Naive thymus-derived CD4-positive, alpha-beta T cell (primary cell): ENCODE data around the gene TBC1D2. TPM values are rescaled to one million over a fixed set of nuclear protein-coding genes. Genes with fewer than 3 reads are reported as not detected.

Experiments used
- ATAC-seq: fragments of 150-1000 bp; cut with Tn5 transposase; 2 replicates; pipeline ENCODE4 v1.10.0; 2021; ENCODE audit warnings: mild to moderate bottlenecking, moderate library complexity
- CTCF ChIA-PET: fragments of 350-600 bp; sonication (Branson Sonifier 250); formaldehyde crosslinking; loops from one replicate; lab custom pipeline; 2021; ENCODE audit warnings: antibody characterized with exemption; lab: Charles Lee
- POLR2A ChIA-PET: fragments of 350-600 bp; sonication (Branson Sonifier 250); formaldehyde crosslinking; loops from one replicate; lab custom pipeline; 2021; ENCODE audit warnings: antibody characterized with exemption, inconsistent platforms; lab: Charles Lee
- DNase-seq, 9 donors: peaks; one replicate each; pipeline versions ENCODE4 v3.0.0 to v3.0.0-alpha.2; 2020 to 2022; ENCODE audit warnings: mixed read lengths in 1 of 9
- H3K27ac ChIP-seq: one replicate; pipeline ENCODE4 v1.7.0; 2013; ENCODE audit warnings: mild to moderate bottlenecking, low read depth, low read length, moderate library complexity
- H3K27me3 ChIP-seq, 2 donors: one replicate each; pipeline ENCODE4 v1.7.0; 2013; ENCODE audit warnings: low read length in 2 of 2, mild to moderate bottlenecking in 2 of 2, moderate library complexity in 2 of 2; ENCODE audit not compliant: control insufficient read depth in 2 of 2, insufficient read depth in 2 of 2
- H3K36me3 ChIP-seq, 3 experiments: 1 replicate in 2 of 3; 2 replicates in 1 of 3; pipeline ENCODE4 v1.7.0; 2013; ENCODE audit warnings: low read length in 3 of 3, mild to moderate bottlenecking in 3 of 3, moderate library complexity in 1 of 3; ENCODE audit not compliant: insufficient read depth in 3 of 3, control insufficient read depth in 2 of 3
- H3K4me1 ChIP-seq, 2 donors: one replicate each; pipeline ENCODE4 v1.7.0; 2013; ENCODE audit warnings: low read length in 2 of 2, mild to moderate bottlenecking in 2 of 2, moderate library complexity in 1 of 2; ENCODE audit not compliant: control insufficient read depth in 2 of 2, insufficient read depth in 2 of 2
- H3K4me3 ChIP-seq: 2 replicates; pipeline ENCODE4 v1.7.0; 2013; ENCODE audit warnings: mild to moderate bottlenecking, low read length
- H3K9me3 ChIP-seq, 3 experiments: 1 replicate in 2 of 3; 2 replicates in 1 of 3; pipeline ENCODE4 v1.7.0; 2013; ENCODE audit warnings: low read length in 3 of 3; ENCODE audit not compliant: control insufficient read depth in 2 of 3
- H3K27ac Mint-ChIP-seq, 9 donors: one replicate each; pipeline ENCODE4 v1.8.0; 2020 to 2022; ENCODE audit warnings: mixed read lengths in 9 of 9, mild to moderate bottlenecking in 8 of 9, moderate library complexity in 5 of 9, inconsistent platforms in 2 of 9
- H3K27me3 Mint-ChIP-seq, 5 donors: one replicate each; pipeline ENCODE4 v1.8.0; 2021 to 2022; ENCODE audit warnings: mixed read lengths in 5 of 5, mild to moderate bottlenecking in 1 of 5
- H3K36me3 Mint-ChIP-seq, 5 donors: one replicate each; pipeline ENCODE4 v1.8.0; 2020 to 2022; ENCODE audit warnings: mixed read lengths in 5 of 5, mild to moderate bottlenecking in 3 of 5, inconsistent platforms in 1 of 5
- H3K4me1 Mint-ChIP-seq, 7 donors: one replicate each; pipeline ENCODE4 v1.8.0; 2020 to 2022; ENCODE audit warnings: mixed read lengths in 7 of 7, mild to moderate bottlenecking in 3 of 7, inconsistent platforms in 1 of 7
- H3K4me3 Mint-ChIP-seq, 10 donors: one replicate each; pipeline ENCODE4 v1.8.0; 2020 to 2022; ENCODE audit warnings: mild to moderate bottlenecking in 10 of 10, mixed read lengths in 10 of 10, moderate library complexity in 6 of 10, inconsistent platforms in 2 of 10
- H3K9me3 Mint-ChIP-seq, 11 donors: one replicate each; pipeline ENCODE4 v1.8.0; 2020 to 2022; ENCODE audit warnings: mixed read lengths in 11 of 11, mild to moderate bottlenecking in 4 of 11, inconsistent platforms in 1 of 11, moderate library complexity in 1 of 11
- intact Hi-C, 2 donors: fragments of 100-400 bp; cut with micrococcal nuclease; formaldehyde crosslinking; loops; one replicate each; pipeline ENCODE4 v1.15.1; 2023
- polyA plus RNA-seq, 2 donors: library from polyadenylated mRNA; unstranded; fragments of 300-500 nt; fragmentation: Illumina TruSeq; gene quantifications; one replicate each; pipeline ENCODE4 v1.2.3, GENCODE V29; 2021
- total RNA-seq, 6 experiments: library from RNA in 5 of 6; stranded (reverse) in 5 of 6; gene quantifications; 1 replicate in 5 of 6; 2 replicates in 1 of 6; pipeline ENCODE4 v1.2.3 and lab custom pipeline; 2021 to 2026

Gene TBC1D2
- total and polyA plus RNA-seq, 7 experiments from 2014 or later = 3.3 to 16.6 (median 8.8) TPM

DNA sequence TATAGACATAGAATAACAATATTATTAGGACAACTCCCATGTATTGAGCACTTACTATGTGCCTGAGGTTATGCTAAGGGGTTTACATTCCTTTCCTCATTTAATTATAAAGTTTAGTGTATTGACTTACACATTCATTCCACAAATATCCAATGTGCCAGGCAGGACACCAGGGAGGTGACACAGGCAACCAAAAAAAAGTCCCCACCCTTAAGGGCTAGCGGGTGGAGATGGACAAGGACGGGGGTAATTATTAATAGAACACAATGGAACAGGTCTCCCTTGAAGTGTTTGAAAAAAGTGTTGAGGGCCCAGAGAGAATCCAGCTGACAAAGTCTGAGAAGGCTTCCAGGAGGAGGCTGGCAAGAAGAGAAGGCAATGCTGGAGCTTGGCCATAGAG is 5.7 kb downstream of the TBC1D2 start:
- no peak overlapping the region for H3K27ac ChIP-seq
- CTCF ChIA-PET = no interaction called here
- H3K4me1 Mint-ChIP-seq = peaks cover 34 to 59% (median 45%) of the 10 kb centered on the region in 7 donors
- POLR2A ChIA-PET = no interaction called here
- H3K9me3 Mint-ChIP-seq = no peaks in the 10 kb centered on the region
- peaks cover 11 to 12% of the 10 kb centered on the region in 2 donors for H3K4me1 ChIP-seq
- intact Hi-C loops = loop anchor here in 1 of 2 donors (10.0 kb wide), 3 partner anchors 545 to 1595 kb away; partner anchors contain the start of genes ALG2, ANKS6, PRXL2C and SEC61B
- peak overlapping the region in 1 of 9 donors; percentile 9 for H3K27ac Mint-ChIP-seq
- H3K36me3 ChIP-seq = no peaks in the 10 kb centered on the region
- H3K4me3 Mint-ChIP-seq = peak overlapping the region in 1 of 10 donors; percentile 48
- no peak for DNase-seq
- no peak for ATAC-seq
- no peaks in the 10 kb centered on the region for H3K9me3 ChIP-seq
- no peak overlapping the region for H3K4me3 ChIP-seq
- peaks cover 6 to 30% (median 10%) of the 10 kb centered on the region in 5 donors for H3K36me3 Mint-ChIP-seq
- H3K27me3 ChIP-seq = no peaks in the 10 kb centered on the region
- H3K27me3 Mint-ChIP-seq = peaks cover 0 to 10% (median 0%) of the 10 kb centered on the region in 5 donors

DNA sequence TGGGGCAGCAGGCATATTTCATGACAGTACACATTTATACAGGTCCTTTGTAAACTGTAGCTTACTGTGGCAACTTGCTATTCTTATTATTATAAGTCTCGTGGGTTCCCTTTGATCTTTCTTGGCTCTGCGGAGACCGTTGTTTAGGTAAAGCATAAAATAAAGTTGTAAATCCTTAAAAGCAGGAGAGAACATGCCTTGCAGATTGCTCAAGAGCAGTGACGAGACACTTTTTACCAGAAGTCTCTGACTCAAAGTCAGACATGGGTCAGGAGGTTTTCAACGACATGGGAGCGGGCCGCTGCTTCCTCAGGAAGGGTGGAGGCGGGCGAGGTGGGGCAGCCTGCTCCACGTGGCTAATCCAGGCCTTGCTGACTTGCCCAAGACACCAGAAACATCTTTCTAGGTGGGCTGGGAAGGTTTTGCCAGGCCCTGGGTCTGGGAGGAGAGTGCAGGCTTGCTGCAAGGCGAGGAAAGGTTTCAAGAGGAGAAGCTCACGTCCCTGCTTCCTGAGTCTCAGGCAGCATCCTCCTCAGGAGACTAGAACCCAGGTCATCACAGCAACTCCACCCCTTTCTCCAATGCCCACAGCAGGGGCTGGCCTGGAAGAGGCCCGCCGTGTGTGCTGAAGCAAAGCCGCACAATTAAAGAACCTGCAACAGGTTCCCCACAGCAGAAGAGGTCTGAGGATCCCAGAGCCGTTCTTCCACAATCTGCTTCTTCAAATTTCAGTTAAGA is 6.5 kb downstream of the TBC1D2 start:
- H3K27ac ChIP-seq = no peak overlapping the region
- peaks cover 6 to 30% (median 10%) of the 10 kb centered on the region in 5 donors for H3K36me3 Mint-ChIP-seq
- H3K36me3 ChIP-seq = no peaks in the 10 kb centered on the region
- intact Hi-C loops = no loop called here
- peaks cover 3 to 4% of the 10 kb centered on the region in 2 donors for H3K4me1 ChIP-seq
- H3K4me1 Mint-ChIP-seq = peaks cover 26 to 50% (median 38%) of the 10 kb centered on the region in 7 donors
- peak overlapping the region in 5 of 10 donors; percentile 26 to 56 (median 46) for H3K4me3 Mint-ChIP-seq
- peaks cover 0 to 2% (median 0%) of the 10 kb centered on the region in 5 donors for H3K27me3 Mint-ChIP-seq
- H3K4me3 ChIP-seq = no peak overlapping the region
- ChIA-PET CTCF (no interaction called here), POLR2A (interaction anchor here (0.9 kb wide), 1 partner anchor 131 kb away, joined by 3 read pairs; no protein-coding TSS in a partner anchor)
- no peaks in the 10 kb centered on the region for H3K27me3 ChIP-seq
- H3K27ac Mint-ChIP-seq = peak overlapping the region in 2 of 9 donors; percentile 19 to 81
- peak; percentile 80 for ATAC-seq
- DNase-seq = peak in 1 of 9 donors; percentile 23
- H3K9me3 Mint-ChIP-seq = no peaks in the 10 kb centered on the region
- H3K9me3 ChIP-seq = no peaks in the 10 kb centered on the region

DNA sequence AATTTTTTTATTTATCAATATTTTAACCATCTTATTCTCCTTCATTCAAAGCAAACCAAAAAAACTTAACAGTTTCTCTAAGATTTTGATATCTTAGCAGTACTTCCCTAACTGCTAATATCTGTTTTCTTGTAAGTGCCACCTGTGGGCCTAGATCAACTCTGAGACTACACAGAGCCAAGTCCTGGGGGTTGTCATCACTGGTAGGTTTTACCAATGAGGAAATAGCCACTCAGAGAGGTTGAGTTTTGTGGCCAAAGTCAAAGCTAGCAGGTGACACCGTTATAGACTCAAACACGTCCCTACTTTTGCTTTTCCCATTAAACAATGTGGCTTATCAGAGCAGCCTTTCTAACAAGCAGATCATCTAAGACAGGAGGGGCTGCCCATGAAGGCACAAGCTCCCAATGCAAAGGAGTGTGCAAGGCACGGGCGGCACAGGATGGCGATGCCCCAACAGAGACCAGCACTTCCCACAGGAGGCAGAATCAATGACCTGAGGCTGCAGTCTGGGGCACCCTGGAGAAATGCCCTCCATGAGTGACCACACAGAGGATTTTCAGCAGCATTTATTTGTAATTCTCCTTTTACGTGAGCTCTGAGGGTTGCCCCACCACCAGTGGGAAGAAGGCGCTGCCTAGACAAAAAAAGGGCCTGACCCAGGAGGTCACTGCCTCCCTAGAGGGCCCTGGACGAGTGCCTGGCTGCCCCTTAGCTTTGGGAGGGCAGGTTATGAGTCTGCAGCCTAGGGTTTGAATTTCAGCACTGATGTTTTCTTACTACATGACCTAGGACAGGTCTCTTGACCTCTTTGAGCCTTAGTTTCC is 7.4 kb downstream of the TBC1D2 start:
- H3K9me3 Mint-ChIP-seq = no peaks in the 10 kb centered on the region
- POLR2A ChIA-PET = interaction anchor here (0.9 kb wide), 1 partner anchor 130 kb away, joined by 3 read pairs; no protein-coding TSS in a partner anchor
- H3K36me3 Mint-ChIP-seq = peaks cover 6 to 32% (median 11%) of the 10 kb centered on the region in 5 donors
- Histone ChIP-seq H3K27me3 (no peaks in the 10 kb centered on the region), H3K27ac (no peak overlapping the region), H3K4me3 (no peak overlapping the region), H3K4me1 (peaks cover 0 to 4% of the 10 kb centered on the region in 2 donors), H3K36me3 (no peaks in the 10 kb centered on the region), H3K9me3 (no peaks in the 10 kb centered on the region)
- peak overlapping the region in 2 of 10 donors; percentile 40 to 46 for H3K4me3 Mint-ChIP-seq
- peak overlapping the region in 1 of 9 donors; percentile 19 for H3K27ac Mint-ChIP-seq
- peaks cover 18 to 42% (median 29%) of the 10 kb centered on the region in 7 donors for H3K4me1 Mint-ChIP-seq
- ATAC-seq (peak; percentile 25), DNase-seq (no peak)
- intact Hi-C loops = no loop called here
- H3K27me3 Mint-ChIP-seq = no peaks in the 10 kb centered on the region
- CTCF ChIA-PET = no interaction called here

DNA sequence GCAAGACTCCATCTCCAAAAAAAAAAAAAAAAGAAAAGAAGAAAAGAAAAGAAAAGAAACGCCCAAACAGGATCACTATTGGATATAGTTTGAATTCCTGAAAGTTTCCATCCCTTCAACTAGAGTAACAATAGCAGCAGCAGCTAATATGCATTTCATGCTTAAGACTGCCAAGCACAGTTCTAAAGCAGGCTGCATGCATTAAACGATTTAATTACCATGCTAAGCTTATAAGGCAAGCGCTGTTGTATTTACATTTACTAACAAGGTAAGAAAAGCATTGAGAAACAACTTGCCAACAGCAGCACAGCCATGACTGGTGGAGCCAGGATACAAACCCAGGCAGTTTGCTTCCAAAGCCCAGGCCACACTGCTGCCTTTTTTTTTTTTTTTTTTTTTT is 13.0 kb downstream of the TBC1D2 start:
- H3K9me3 Mint-ChIP-seq = no peaks in the 10 kb centered on the region
- no peaks in the 10 kb centered on the region for H3K27me3 ChIP-seq
- no peak overlapping the region for H3K27ac ChIP-seq
- H3K27me3 Mint-ChIP-seq = no peaks in the 10 kb centered on the region
- POLR2A ChIA-PET = interaction anchor here (0.6 kb wide), 1 partner anchor 14 kb away, joined by 3 read pairs; no protein-coding TSS in a partner anchor
- no peak overlapping the region for H3K27ac Mint-ChIP-seq
- no peak for ATAC-seq
- H3K4me3 Mint-ChIP-seq = no peak overlapping the region
- no peaks in the 10 kb centered on the region for H3K9me3 ChIP-seq
- no peak overlapping the region for H3K4me3 ChIP-seq
- no peaks in the 10 kb centered on the region for H3K4me1 ChIP-seq
- intact Hi-C loops = no loop called here
- no peaks in the 10 kb centered on the region for H3K36me3 ChIP-seq
- peaks cover 0 to 27% (median 10%) of the 10 kb centered on the region in 5 donors for H3K36me3 Mint-ChIP-seq
- DNase-seq = no peak
- H3K4me1 Mint-ChIP-seq = peaks cover 0 to 13% (median 5%) of the 10 kb centered on the region in 7 donors
- CTCF ChIA-PET = no interaction called here

DNA sequence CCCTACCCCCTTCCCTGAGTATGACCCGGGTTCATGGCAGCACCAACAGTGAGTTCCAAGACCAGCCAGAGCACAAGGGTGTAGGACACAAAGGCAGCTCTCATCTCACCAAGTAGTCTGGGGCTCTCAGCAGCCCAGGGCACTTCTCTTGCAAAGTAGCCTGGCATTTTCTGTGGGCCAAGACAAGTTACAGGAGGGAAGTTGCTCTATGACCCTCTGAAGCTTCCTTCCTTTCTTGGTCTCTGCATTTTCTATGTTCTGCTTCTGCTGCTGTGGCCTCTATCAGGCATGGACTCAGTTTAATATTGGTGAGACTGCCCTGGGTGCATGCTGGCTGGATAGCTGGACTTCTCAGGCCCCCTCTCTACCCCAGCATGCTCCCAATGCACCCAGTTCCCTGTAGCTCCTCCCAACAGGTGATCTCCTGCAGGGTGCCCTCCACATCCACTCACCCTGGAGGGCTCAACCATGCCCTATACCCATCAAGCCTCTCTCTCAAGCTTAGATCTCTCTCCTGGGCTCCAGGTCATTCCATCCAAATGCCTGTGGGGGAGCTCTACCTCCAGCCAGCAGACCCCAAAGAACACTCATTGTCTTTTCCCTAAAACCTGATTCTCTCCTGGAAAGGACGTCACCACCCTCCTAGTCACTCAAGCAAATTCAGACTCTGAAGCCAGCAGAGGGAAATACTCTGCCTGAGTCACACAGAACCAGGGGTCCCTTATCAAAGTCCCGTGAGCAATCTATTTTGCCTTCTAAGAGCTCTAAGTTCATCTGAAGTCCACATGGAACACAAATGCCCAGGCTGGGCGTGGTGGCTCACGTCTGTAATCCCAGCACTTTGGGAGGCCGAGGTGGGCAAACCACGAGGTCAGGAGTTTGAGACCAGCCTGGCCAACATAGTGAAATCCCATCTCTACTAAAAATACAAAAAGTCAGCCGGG is 13.8 kb downstream of the TBC1D2 start:
- Histone ChIP-seq H3K9me3 (no peaks in the 10 kb centered on the region), H3K4me3 (no peak overlapping the region), H3K27ac (no peak overlapping the region), H3K36me3 (no peaks in the 10 kb centered on the region), H3K4me1 (no peaks in the 10 kb centered on the region), H3K27me3 (no peaks in the 10 kb centered on the region)
- POLR2A ChIA-PET = interaction anchor here (0.6 kb wide), 1 partner anchor 15 kb away, joined by 3 read pairs; no protein-coding TSS in a partner anchor
- peaks cover 0 to 9% (median 4%) of the 10 kb centered on the region in 7 donors for H3K4me1 Mint-ChIP-seq
- DNase-seq (no peak), ATAC-seq (peak; percentile 38)
- no peaks in the 10 kb centered on the region for H3K27me3 Mint-ChIP-seq
- no peaks in the 10 kb centered on the region for H3K9me3 Mint-ChIP-seq
- H3K27ac Mint-ChIP-seq = peak overlapping the region in 1 of 9 donors; percentile 54
- no peak overlapping the region for H3K4me3 Mint-ChIP-seq
- H3K36me3 Mint-ChIP-seq = peaks cover under 1 to 28% (median 12%) of the 10 kb centered on the region in 5 donors
- intact Hi-C loops = no loop called here
- CTCF ChIA-PET = no interaction called here

DNA sequence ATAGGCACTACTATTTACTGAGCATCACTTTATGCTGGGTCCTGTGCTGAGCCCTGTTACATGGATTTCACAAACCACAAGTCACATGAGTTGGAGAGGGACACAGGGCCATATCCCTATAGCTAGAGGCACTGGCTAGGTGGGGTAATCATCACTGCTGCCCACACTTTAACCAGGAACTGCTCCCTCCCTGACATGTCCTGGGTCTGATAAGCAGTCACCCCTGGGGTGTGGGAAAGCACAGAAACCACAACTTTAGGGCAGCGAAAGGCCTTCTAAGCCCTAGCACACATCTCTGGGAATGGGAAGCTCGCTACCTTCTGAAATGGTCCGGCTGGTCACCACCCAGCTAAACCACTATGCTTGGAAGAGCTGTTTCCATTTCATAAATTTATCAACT is 15.0 kb downstream of the TBC1D2 start:
- Histone ChIP-seq H3K4me1 (no peaks in the 10 kb centered on the region), H3K27ac (no peak overlapping the region), H3K27me3 (no peaks in the 10 kb centered on the region), H3K4me3 (no peak overlapping the region), H3K9me3 (no peaks in the 10 kb centered on the region), H3K36me3 (no peaks in the 10 kb centered on the region)
- no peaks in the 10 kb centered on the region for H3K27me3 Mint-ChIP-seq
- H3K4me3 Mint-ChIP-seq = no peak overlapping the region
- no peak for DNase-seq
- peak; percentile 40 for ATAC-seq
- H3K36me3 Mint-ChIP-seq = peaks cover 2 to 27% (median 14%) of the 10 kb centered on the region in 5 donors
- no peak overlapping the region for H3K27ac Mint-ChIP-seq
- H3K9me3 Mint-ChIP-seq = no peaks in the 10 kb centered on the region
- ChIA-PET POLR2A (no interaction called here), CTCF (no interaction called here)
- intact Hi-C loops = no loop called here
- H3K4me1 Mint-ChIP-seq = peaks cover 0 to 7% (median 0%) of the 10 kb centered on the region in 7 donors
